ENCODE results near the gene WFIKKN2. TPM values are rescaled to one million over a fixed set of nuclear protein-coding genes. Genes with fewer than 3 reads are reported as not detected.

Gene WFIKKN2
- polyA plus RNA-seq, 1 of the 3 experiments (the other 2 are of a cell fraction): not detected

- H3K9me2 ChIP-seq: no peaks in the 10 kb centered on the region
- H3K4me1 ChIP-seq (ENCODE audit: control insufficient read depth in 1 of 2, insufficient read depth in 2 of 2, low read depth in 1 of 2, low read length in 1 of 2): peaks cover 5 to 38% of the 10 kb centered on the region in 2 experiments; a peak in 2 of 4 replicates
- H3K79me2 ChIP-seq (ENCODE audit: insufficient read depth): peaks cover 32% of the 10 kb centered on the region
- H3K36me3 ChIP-seq (replicated peaks in 1 of 2; ENCODE audit: control insufficient read depth in 1 of 2, insufficient read depth in 2 of 2, low read length in 1 of 2): peaks cover 0 to 2% of the 10 kb centered on the region in 2 experiments
- ChIA-PET POLR2A (no interaction called here), CTCF (interaction anchor here (0.6 to 6.0 kb wide), 2 partner anchors 36 to 81 kb away, joined by 4 to 39 read pairs; no protein-coding TSS in a partner anchor)
- WGBS (ENCODE audit: low lambda C conversion rate): 78% methylated on average over 1 of the region's 1 CpG
- peak overlapping the region; percentile 97 to 100; a peak in 3 of 4 replicates for H3K27ac ChIP-seq (ENCODE audit: low read depth in 2 of 2, low read length in 1 of 2)
- no peak for DNase-seq
- no peaks in the 10 kb centered on the region for H3K27me3 ChIP-seq (ENCODE audit: insufficient read depth)
- peaks cover 18% of the 10 kb centered on the region for H4K20me1 ChIP-seq (ENCODE audit: insufficient read depth)
- no peaks in the 10 kb centered on the region for H3K9me3 ChIP-seq
- H3K4me3 ChIP-seq (ENCODE audit: low read depth in 2 of 2, low read length in 1 of 2): peak overlapping the region; percentile 79 to 85
- peaks cover 20% of the 10 kb centered on the region for H3F3A ChIP-seq (replicated peaks; ENCODE audit: insufficient read depth)
- peak overlapping the region; percentile 91 for H3K4me2 ChIP-seq
- H2AFZ ChIP-seq (ENCODE audit: low read depth): no peak overlapping the region
- TF ChIP-seq JUND (IDR thresholded peaks at IDR 0.05) (no peak), FOXM1 (IDR thresholded peaks at IDR 0.05; ENCODE audit: low read depth) (no peak), MEF2A (IDR thresholded peaks at IDR 0.05; ENCODE audit: borderline replicate concordance, low read depth) (0 out of 2 replicates have a peak, but pooled peaks have one; percentile 13), PBX3 (IDR thresholded peaks at IDR 0.05) (0 out of 2 replicates have a peak, but pooled peaks have one; percentile 34)
- H3K9ac ChIP-seq: peak overlapping the region; percentile 81
These were observed 33.2 kb downstream of the WFIKKN2 start for GRCh38 chr17:50868602-50869001.

- no peak for DNase-seq
- H3F3A ChIP-seq (replicated peaks; ENCODE audit: insufficient read depth): peaks cover 15% of the 10 kb centered on the region
- ChIA-PET CTCF (interaction anchor here (0.8 to 6.0 kb wide), 13 partner anchors 8 to 84 kb away, joined by 3 to 39 read pairs (median 4); no protein-coding TSS in a partner anchor), POLR2A (interaction anchor here (1.1 to 2.4 kb wide), 4 partner anchors 33 to 83 kb away, joined by 3 to 15 read pairs (median 10); no protein-coding TSS in a partner anchor)
- H2AFZ ChIP-seq (ENCODE audit: low read depth): peak overlapping the region; percentile 31; the same call in 1 of the 2 replicates
- no peaks in the 10 kb centered on the region for H3K9me2 ChIP-seq
- H3K4me2 ChIP-seq: no peak overlapping the region
- no peaks in the 10 kb centered on the region for H3K27me3 ChIP-seq (ENCODE audit: insufficient read depth)
- H3K27ac ChIP-seq (ENCODE audit: low read depth in 2 of 2, low read length in 1 of 2): peak overlapping the region in 1 of 2 experiments; percentile 84; a peak in 2 of 4 replicates
- no peak overlapping the region for H3K4me3 ChIP-seq (ENCODE audit: low read depth in 2 of 2, low read length in 1 of 2)
- 63% methylated on average over 4 of the region's 4 CpGs for WGBS (ENCODE audit: low lambda C conversion rate)
- H3K4me1 ChIP-seq (ENCODE audit: control insufficient read depth in 1 of 2, insufficient read depth in 2 of 2, low read depth in 1 of 2, low read length in 1 of 2): peaks cover 0 to 30% of the 10 kb centered on the region in 2 experiments; a peak in 2 of 4 replicates
- H3K9ac ChIP-seq: no peak overlapping the region
- H3K9me3 ChIP-seq: no peaks in the 10 kb centered on the region
- H3K36me3 ChIP-seq (replicated peaks in 1 of 2; ENCODE audit: control insufficient read depth in 1 of 2, insufficient read depth in 2 of 2, low read length in 1 of 2): no peaks in the 10 kb centered on the region
- no peaks in the 10 kb centered on the region for H4K20me1 ChIP-seq (ENCODE audit: insufficient read depth)
- peaks cover 8% of the 10 kb centered on the region; the same call in 1 of the 2 replicates for H3K79me2 ChIP-seq (ENCODE audit: insufficient read depth)
- TF ChIP-seq JUND (IDR thresholded peaks at IDR 0.05) (no peak), MXI1 (IDR thresholded peaks at IDR 0.05; ENCODE audit: low read depth, low read length) (no peak), MAX (IDR thresholded peaks at IDR 0.05; ENCODE audit: low read depth) (no peak), TCF12 (IDR thresholded peaks at IDR 0.05) (no peak), YY1 (IDR thresholded peaks at IDR 0.05; ENCODE audit: low read depth) (no peak), ELF1 (IDR thresholded peaks at IDR 0.05) (no peak), RFX5 (IDR thresholded peaks at IDR 0.05; ENCODE audit: low read length) (no peak), REST (IDR thresholded peaks at IDR 0.05; ENCODE audit: low read depth, low read length) (no peak), CTCF (IDR thresholded peaks at IDR 0.05) (no peak), SIN3A (IDR thresholded peaks at IDR 0.05; ENCODE audit: borderline replicate concordance, low read depth, low read length) (no peak), NFIC (IDR thresholded peaks at IDR 0.05; ENCODE audit: borderline replicate concordance) (no peak), USF1 (IDR thresholded peaks at IDR 0.05; ENCODE audit: borderline replicate concordance, low read depth) (no peak), RAD21 (IDR thresholded peaks at IDR 0.05; ENCODE audit: low read length) (peak; percentile 7; the same call in 1 of the 2 replicates), RXRA (IDR thresholded peaks at IDR 0.05; ENCODE audit: borderline replicate concordance, low read depth) (no peak), FOXM1 (IDR thresholded peaks at IDR 0.05; ENCODE audit: low read depth) (no peak), FOSL2 (IDR thresholded peaks at IDR 0.05; ENCODE audit: borderline replicate concordance, low read depth) (no peak), POLR2AphosphoS5 (IDR thresholded peaks at IDR 0.05; ENCODE audit: low read depth, low read length) (no peak), CHD2 (IDR thresholded peaks at IDR 0.05; ENCODE audit: low read length, partially characterized antibody) (peak; percentile 35), GATA2 (CRISPR knock-in tag; IDR thresholded peaks at IDR 0.05) (peak; percentile 37; the same call in 1 of the 2 replicates), SMC3 (IDR thresholded peaks at IDR 0.05; ENCODE audit: low read depth, low read length) (no peak)
These were observed 36.0 kb downstream of the WFIKKN2 start for GRCh38 chr17:50871364-50871763.
